SK-N-SH (cell line): Measurements from ENCODE around the gene ADH5. TPM values are rescaled to one million over a fixed set of nuclear protein-coding genes. Genes with fewer than 3 reads are reported as not detected.

Experiments used
- CTCF ChIA-PET: fragments of 300-600, 350-600 bp; formaldehyde crosslinking; extraction: SDS; loops from one replicate; lab custom pipeline; 2021; lab: Yijun Ruan, JAX
- POLR2A ChIA-PET: fragments of 350-600 bp; sonication (Branson Sonifier 250); formaldehyde crosslinking; extraction: SDS; loops from one replicate; lab custom pipeline; 2020; ENCODE audit warnings: antibody characterized with exemption, inconsistent platforms; lab: Yijun Ruan, JAX
- DNase-seq: peaks from one replicate; pipeline ENCODE4 v3.0.0; 2012
- H2AFZ ChIP-seq: fragments of 200-600 bp; sonication (generic); 2 replicates; pipeline ENCODE4 v1.8.1; 2016; ENCODE audit warnings: antibody characterized with exemption, mild to moderate bottlenecking, low read depth
- H3F3A ChIP-seq: fragments of 200-600 bp; sonication (generic); replicated peaks from 2 replicates; pipeline ENCODE3; 2016; ENCODE audit warnings: antibody characterized with exemption, mild to moderate bottlenecking; ENCODE audit not compliant: insufficient read depth
- H3K27ac ChIP-seq, 2 experiments: fragments of 200-500 bp in 1 of 2; fragments of 200-600 bp in 1 of 2; sonication (Bioruptor generic) in 1 of 2; sonication (generic), shearing (Covaris generic) in 1 of 2; 2 replicates each; pipeline versions ENCODE4 v1.5.1 to v1.6.1; 2014 to 2016; ENCODE audit warnings: low read depth in 2 of 2, inconsistent platforms in 1 of 2, low read length in 1 of 2, mild to moderate bottlenecking in 1 of 2, mixed read lengths in 1 of 2
- H3K27me3 ChIP-seq: fragments of 200-600 bp; sonication (generic), shearing (Covaris generic); 2 replicates; pipeline ENCODE4 v1.6.1; 2016; ENCODE audit warnings: mixed run types; ENCODE audit not compliant: insufficient read depth
- H3K36me3 ChIP-seq, 2 experiments: fragments of 200-500 bp in 1 of 2; fragments of 200-600 bp in 1 of 2; sonication (Bioruptor generic) in 1 of 2; sonication (generic) in 1 of 2; replicated peaks in 1 of 2; 2 replicates each; pipeline versions ENCODE3 to v1.5.1; 2014 to 2016; ENCODE audit warnings: low read length in 1 of 2, mild to moderate bottlenecking in 1 of 2; ENCODE audit not compliant: insufficient read depth in 2 of 2, control insufficient read depth in 1 of 2
- H3K4me1 ChIP-seq, 2 experiments: fragments of 200-500 bp in 1 of 2; fragments of 200-600 bp in 1 of 2; sonication (Bioruptor generic) in 1 of 2; sonication (generic), shearing (Covaris generic) in 1 of 2; 2 replicates each; pipeline versions ENCODE4 v1.5.1 to v1.6.1; 2014 to 2016; ENCODE audit warnings: low read depth in 1 of 2, low read length in 1 of 2, mixed run types in 1 of 2; ENCODE audit not compliant: insufficient read depth in 2 of 2, control insufficient read depth in 1 of 2
- H3K4me2 ChIP-seq: fragments of 200-600 bp; sonication (generic), shearing (Covaris generic); 2 replicates; pipeline ENCODE4 v1.6.1; 2017; ENCODE audit warnings: mixed run types
- H3K4me3 ChIP-seq, 2 experiments: fragments of 200-500 bp in 1 of 2; fragments of 200-600 bp in 1 of 2; sonication (Bioruptor generic) in 1 of 2; sonication (generic), shearing (Covaris generic) in 1 of 2; 2 replicates each; pipeline versions ENCODE4 v1.5.1 to v1.8.1; 2014 to 2016; ENCODE audit warnings: low read depth in 2 of 2, inconsistent platforms in 1 of 2, low read length in 1 of 2, mild to moderate bottlenecking in 1 of 2, mixed read lengths in 1 of 2, moderate library complexity in 1 of 2
- H3K79me2 ChIP-seq: fragments of 200-600 bp; sonication (generic); 2 replicates; pipeline ENCODE4 v1.8.1; 2017; ENCODE audit warnings: mild to moderate bottlenecking; ENCODE audit not compliant: insufficient read depth
- H3K9ac ChIP-seq: fragments of 200-600 bp; sonication (generic); 2 replicates; pipeline ENCODE4 v1.6.1; 2017; ENCODE audit warnings: mixed run types
- H3K9me2 ChIP-seq: fragments of 200-600 bp; sonication (generic); 2 replicates; pipeline ENCODE4 v1.6.1; 2017; ENCODE audit warnings: mixed run types
- H3K9me3 ChIP-seq: fragments of 200-600 bp; sonication (generic); 2 replicates; pipeline ENCODE4 v1.6.1; 2017; ENCODE audit warnings: mixed run types, mild to moderate bottlenecking, moderate library complexity
- H4K20me1 ChIP-seq: fragments of 200-600 bp; sonication (generic); 2 replicates; pipeline ENCODE4 v1.6.1; 2017; ENCODE audit warnings: mild to moderate bottlenecking, mixed run types; ENCODE audit not compliant: insufficient read depth
- ELF1 ChIP-seq: IDR thresholded peaks from 2 replicates; pipeline ENCODE4 v1.4.0; 2012
- GATA2 ChIP-seq: sonication (generic); formaldehyde crosslinking; IDR thresholded peaks from 2 replicates; pipeline ENCODE4 v1.5.0; 2020; ENCODE audit warnings: mild to moderate bottlenecking, missing genetic modification reagents
- MEF2A ChIP-seq: IDR thresholded peaks from 2 replicates; pipeline ENCODE4 v1.4.0; 2012; ENCODE audit warnings: low read depth, borderline replicate concordance
- NFIC ChIP-seq: IDR thresholded peaks from 2 replicates; pipeline ENCODE4 v1.4.0; 2012; ENCODE audit warnings: borderline replicate concordance
- POLR2AphosphoS5 ChIP-seq: IDR thresholded peaks from 2 replicates; pipeline ENCODE4 v1.6.1; 2012; ENCODE audit warnings: low read depth, low read length
- RCOR1 ChIP-seq: fragments of 150-350 bp; IDR thresholded peaks from 2 replicates; pipeline ENCODE4 v1.6.1; 2017; ENCODE audit warnings: antibody characterized with exemption, low read length
- REST ChIP-seq: IDR thresholded peaks from 2 replicates; pipeline ENCODE4 v1.6.1; 2012; ENCODE audit warnings: mild to moderate bottlenecking, low read depth, low read length, moderate library complexity
- RFX5 ChIP-seq: IDR thresholded peaks from 2 replicates; pipeline ENCODE4 v1.6.1; 2012; ENCODE audit warnings: mild to moderate bottlenecking, improper control_type of control experiment, low read length
- SIN3A ChIP-seq: IDR thresholded peaks from 2 replicates; pipeline ENCODE4 v1.6.1; 2012; ENCODE audit warnings: low read depth, mild to moderate bottlenecking, low read length, moderate library complexity, borderline replicate concordance
- SMC3 ChIP-seq: IDR thresholded peaks from 2 replicates; pipeline ENCODE4 v1.6.1; 2012; ENCODE audit warnings: low read depth, low read length, improper control_type of control experiment
- TAF1 ChIP-seq: IDR thresholded peaks from 2 replicates; pipeline ENCODE4 v1.6.1; 2012; ENCODE audit warnings: low read depth, mild to moderate bottlenecking, low read length, moderate library complexity, borderline replicate concordance
- TEAD4 ChIP-seq: IDR thresholded peaks from 2 replicates; pipeline ENCODE4 v1.4.0; 2012; ENCODE audit warnings: mild to moderate bottlenecking, borderline replicate concordance; ENCODE audit not compliant: insufficient read depth
- USF1 ChIP-seq: IDR thresholded peaks from 2 replicates; pipeline ENCODE4 v1.4.0; 2012; ENCODE audit warnings: low read depth, borderline replicate concordance
- ZBTB33 ChIP-seq: IDR thresholded peaks from 2 replicates; pipeline ENCODE4 v1.4.0; 2012; ENCODE audit warnings: low read depth, borderline replicate concordance
- polyA plus RNA-seq, 3 experiments: library from polyadenylated mRNA; depleted of rRNA; stranded (reverse); fragments of >200 nt; gene quantifications; 2 replicates each; pipeline ENCODE4 v1.2.3, GENCODE V29; 2012

Gene ADH5
- polyA plus RNA-seq, 1 of the 3 experiments (the other 2 are of a cell fraction): 111 TPM

- TF ChIP-seq SIN3A (peak; percentile 20; the same call in 1 of the 2 replicates), NFIC (no peak; the same call in 1 of the 2 replicates), ZBTB33 (no peak), TEAD4 (no peak), RCOR1 (no peak), RFX5 (no peak), SMC3 (no peak), TAF1 (peak; percentile 92), ELF1 (peak; percentile 36; the same call in 1 of the 2 replicates), MEF2A (no peak), USF1 (no peak)
- TF ChIP-seq, all 33 proteins: peak for 12
Measured at GRCh38 chr4:99088481-99089365, at the start of gene ADH5 (continued).

- POLR2A ChIA-PET: no interaction called here
- H2AFZ ChIP-seq: no peak overlapping the region
- H3K27me3 ChIP-seq: no peaks in the 10 kb centered on the region
- no peak for DNase-seq
- CTCF ChIA-PET: no interaction called here
- TF ChIP-seq POLR2AphosphoS5: no peak
- TF ChIP-seq ZBTB33: no peak
- TF ChIP-seq TAF1: no peak
- no peak for TF ChIP-seq GATA2 (CRISPR knock-in tag)
- no peak for TF ChIP-seq TEAD4
- no peak for TF ChIP-seq REST
- H3K9me3 ChIP-seq: no peaks in the 10 kb centered on the region
- no peaks in the 10 kb centered on the region for H3K36me3 ChIP-seq
- H3F3A ChIP-seq: no peaks in the 10 kb centered on the region
- H3K27ac ChIP-seq: no peak overlapping the region; a peak in 1 of 4 replicates
- no peaks in the 10 kb centered on the region for H3K79me2 ChIP-seq
- H3K4me3 ChIP-seq: no peak overlapping the region
- no peak overlapping the region for H3K9ac ChIP-seq
- H4K20me1 ChIP-seq: no peaks in the 10 kb centered on the region
- peaks cover 0 to 5% of the 10 kb centered on the region in 2 experiments; a peak in 2 of 4 replicates for H3K4me1 ChIP-seq
- no peaks in the 10 kb centered on the region for H3K9me2 ChIP-seq
- no peak overlapping the region for H3K4me2 ChIP-seq
Measured at GRCh38 chr4:99136329-99136728, 47.7 kb upstream of the ADH5 start.
